Osteocyte (in vitro differentiated cells): ENCODE results near the gene TCN2. TPM values are rescaled to one million over a fixed set of nuclear protein-coding genes. Genes with fewer than 3 reads are reported as not detected.

Experiments
- DNase-seq: peaks from one replicate; pipeline ENCODE4 v3.0.0; 2021; ENCODE audit warnings: mixed read lengths; ENCODE audit not compliant: unreplicated experiment; ENCODE audit errors: extremely low spot score
- H3K27ac Mint-ChIP-seq: one replicate; pipeline ENCODE4 v1.8.0; 2021; ENCODE audit warnings: mild to moderate bottlenecking, mixed read lengths; ENCODE audit not compliant: unreplicated experiment
- H3K27me3 Mint-ChIP-seq: one replicate; pipeline ENCODE4 v1.8.0; 2021; ENCODE audit warnings: mixed read lengths; ENCODE audit not compliant: unreplicated experiment
- H3K36me3 Mint-ChIP-seq: one replicate; pipeline ENCODE4 v1.8.0; 2021; ENCODE audit warnings: mixed read lengths; ENCODE audit not compliant: unreplicated experiment
- H3K4me1 Mint-ChIP-seq: one replicate; pipeline ENCODE4 v1.8.0; 2021; ENCODE audit warnings: mixed read lengths; ENCODE audit not compliant: unreplicated experiment
- H3K4me3 Mint-ChIP-seq: one replicate; pipeline ENCODE4 v1.8.0; 2021; ENCODE audit warnings: mild to moderate bottlenecking, moderate library complexity, mixed read lengths; ENCODE audit not compliant: unreplicated experiment
- H3K9me3 Mint-ChIP-seq: one replicate; pipeline ENCODE4 v1.8.0; 2021; ENCODE audit warnings: mixed read lengths; ENCODE audit not compliant: unreplicated experiment
- total RNA-seq: library from RNA; stranded (reverse); gene quantifications from 2 replicates; pipeline ENCODE4 v1.2.1, GENCODE V29; 2021
- TF ChIP-seq, protein P1 (sequence below): fragments of 200-600 bp; sonication (generic); IDR thresholded peaks from 2 replicates; pipeline ENCODE4 v1.5.0; 2021; ENCODE audit warnings: antibody characterized with exemption, mild to moderate bottlenecking, moderate library complexity

Gene TCN2
- total RNA-seq, 1 donor from 2014 or later, result 57.7 TPM

DNA sequence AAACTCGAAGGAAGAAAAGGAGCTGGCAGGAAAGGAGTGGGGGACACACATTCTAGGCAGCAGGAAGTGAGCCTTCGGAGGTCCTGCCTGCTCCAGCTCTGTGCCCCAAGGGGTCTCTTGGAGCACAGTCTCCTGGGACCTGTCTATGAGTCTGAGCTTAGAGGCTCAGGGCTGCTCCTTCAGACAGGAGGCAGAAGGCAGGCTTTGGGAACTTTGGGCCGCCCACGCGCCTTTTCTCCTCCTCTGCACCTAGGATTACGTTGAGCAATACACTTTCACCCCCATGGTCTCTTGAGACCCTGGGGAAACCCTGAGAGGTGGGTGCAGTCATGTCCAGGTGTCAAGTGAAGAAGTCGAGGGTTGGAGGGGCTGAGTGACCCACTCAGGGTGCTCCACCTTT lies 965 bp downstream of the TCN2 start:
- Mint-ChIP-seq H3K36me3 (peaks cover 9% of the 10 kb centered on the region), H3K27ac (peak overlapping the region; percentile 89), H3K4me3 (peak overlapping the region; percentile 80), H3K4me1 (peaks cover 48% of the 10 kb centered on the region), H3K9me3 (no peaks in the 10 kb centered on the region), H3K27me3 (no peaks in the 10 kb centered on the region)
- no peak for DNase-seq
- TF ChIP-seq, protein P1, sequence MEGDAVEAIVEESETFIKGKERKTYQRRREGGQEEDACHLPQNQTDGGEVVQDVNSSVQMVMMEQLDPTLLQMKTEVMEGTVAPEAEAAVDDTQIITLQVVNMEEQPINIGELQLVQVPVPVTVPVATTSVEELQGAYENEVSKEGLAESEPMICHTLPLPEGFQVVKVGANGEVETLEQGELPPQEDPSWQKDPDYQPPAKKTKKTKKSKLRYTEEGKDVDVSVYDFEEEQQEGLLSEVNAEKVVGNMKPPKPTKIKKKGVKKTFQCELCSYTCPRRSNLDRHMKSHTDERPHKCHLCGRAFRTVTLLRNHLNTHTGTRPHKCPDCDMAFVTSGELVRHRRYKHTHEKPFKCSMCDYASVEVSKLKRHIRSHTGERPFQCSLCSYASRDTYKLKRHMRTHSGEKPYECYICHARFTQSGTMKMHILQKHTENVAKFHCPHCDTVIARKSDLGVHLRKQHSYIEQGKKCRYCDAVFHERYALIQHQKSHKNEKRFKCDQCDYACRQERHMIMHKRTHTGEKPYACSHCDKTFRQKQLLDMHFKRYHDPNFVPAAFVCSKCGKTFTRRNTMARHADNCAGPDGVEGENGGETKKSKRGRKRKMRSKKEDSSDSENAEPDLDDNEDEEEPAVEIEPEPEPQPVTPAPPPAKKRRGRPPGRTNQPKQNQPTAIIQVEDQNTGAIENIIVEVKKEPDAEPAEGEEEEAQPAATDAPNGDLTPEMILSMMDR, result no peak

- TF ChIP-seq, protein P1, result no peak
- Mint-ChIP-seq H3K27ac (peak overlapping the region; percentile 94), H3K4me1 (peaks cover 48% of the 10 kb centered on the region), H3K9me3 (no peaks in the 10 kb centered on the region), H3K4me3 (peak overlapping the region; percentile 59), H3K27me3 (no peaks in the 10 kb centered on the region), H3K36me3 (peaks cover 15% of the 10 kb centered on the region)
- no peak for DNase-seq
Observed at GRCh38 chr22:30609260-30610185, 2.5 kb downstream of the TCN2 start.

DNA sequence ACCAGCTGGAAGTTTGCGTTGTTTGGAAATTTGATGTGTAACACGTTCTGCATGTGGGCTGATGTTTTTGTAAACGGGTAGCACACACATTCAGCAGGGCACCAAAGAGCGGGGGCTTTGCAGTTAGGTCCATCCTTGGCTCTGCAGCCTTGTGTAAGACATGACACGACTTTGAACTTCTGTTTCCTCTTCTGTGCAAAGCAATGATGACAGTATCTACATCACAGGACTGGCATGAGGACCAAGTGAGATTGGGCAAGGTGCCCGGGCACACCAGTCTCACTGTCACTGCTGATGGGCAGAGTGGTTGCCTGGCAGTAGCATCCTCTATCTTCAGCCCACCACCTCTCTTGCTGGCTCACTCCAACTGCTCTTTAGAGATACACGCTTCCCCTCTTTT lies 3.3 kb downstream of the TCN2 start:
- peaks cover 48% of the 10 kb centered on the region for H3K4me1 Mint-ChIP-seq
- H3K4me3 Mint-ChIP-seq, result no peak overlapping the region
- TF ChIP-seq, protein P1, result no peak
- DNase-seq, result no peak
- peaks cover 18% of the 10 kb centered on the region for H3K36me3 Mint-ChIP-seq
- no peaks in the 10 kb centered on the region for H3K27me3 Mint-ChIP-seq
- no peak overlapping the region for H3K27ac Mint-ChIP-seq
- no peaks in the 10 kb centered on the region for H3K9me3 Mint-ChIP-seq

GRCh38 chr22:30611197-30611596 lies 4.2 kb downstream of the TCN2 start:
- peaks cover 40% of the 10 kb centered on the region for H3K4me1 Mint-ChIP-seq
- no peak overlapping the region for H3K4me3 Mint-ChIP-seq
- no peaks in the 10 kb centered on the region for H3K27me3 Mint-ChIP-seq
- H3K27ac Mint-ChIP-seq, result no peak overlapping the region
- TF ChIP-seq, protein P1, result no peak
- H3K9me3 Mint-ChIP-seq, result no peaks in the 10 kb centered on the region
- DNase-seq, result no peak
- peaks cover 20% of the 10 kb centered on the region for H3K36me3 Mint-ChIP-seq

GRCh38 chr22:30612789-30613188 lies 5.8 kb downstream of the TCN2 start:
- peaks cover 32% of the 10 kb centered on the region for H3K36me3 Mint-ChIP-seq
- no peak for DNase-seq
- no peaks in the 10 kb centered on the region for H3K27me3 Mint-ChIP-seq
- TF ChIP-seq, protein P1, result no peak
- no peaks in the 10 kb centered on the region for H3K9me3 Mint-ChIP-seq
- no peak overlapping the region for H3K4me3 Mint-ChIP-seq
- H3K4me1 Mint-ChIP-seq, result peaks cover 25% of the 10 kb centered on the region
- no peak overlapping the region for H3K27ac Mint-ChIP-seq
